SK-N-SH (cell line): ENCODE measurements around the gene MAPKAPK5. TPM values are rescaled to one million over a fixed set of nuclear protein-coding genes. Genes with fewer than 3 reads are reported as not detected.

Experiments used
- CTCF ChIA-PET: fragments of 300-600, 350-600 bp; formaldehyde crosslinking; extraction: SDS; loops from one replicate; lab custom pipeline; 2021; lab: Yijun Ruan, JAX
- POLR2A ChIA-PET: fragments of 350-600 bp; sonication (Branson Sonifier 250); formaldehyde crosslinking; extraction: SDS; loops from one replicate; lab custom pipeline; 2020; ENCODE audit warnings: antibody characterized with exemption, inconsistent platforms; lab: Yijun Ruan, JAX
- DNase-seq: peaks from one replicate; pipeline ENCODE4 v3.0.0; 2012
- H2AFZ ChIP-seq: fragments of 200-600 bp; sonication (generic); 2 replicates; pipeline ENCODE4 v1.8.1; 2016; ENCODE audit warnings: antibody characterized with exemption, mild to moderate bottlenecking, low read depth
- H3F3A ChIP-seq: fragments of 200-600 bp; sonication (generic); replicated peaks from 2 replicates; pipeline ENCODE3; 2016; ENCODE audit warnings: antibody characterized with exemption, mild to moderate bottlenecking; ENCODE audit not compliant: insufficient read depth
- H3K27ac ChIP-seq, 2 experiments: fragments of 200-500 bp in 1 of 2; fragments of 200-600 bp in 1 of 2; sonication (Bioruptor generic) in 1 of 2; sonication (generic), shearing (Covaris generic) in 1 of 2; 2 replicates each; pipeline versions ENCODE4 v1.5.1 to v1.6.1; 2014 to 2016; ENCODE audit warnings: low read depth in 2 of 2, inconsistent platforms in 1 of 2, low read length in 1 of 2, mild to moderate bottlenecking in 1 of 2, mixed read lengths in 1 of 2
- H3K27me3 ChIP-seq: fragments of 200-600 bp; sonication (generic), shearing (Covaris generic); 2 replicates; pipeline ENCODE4 v1.6.1; 2016; ENCODE audit warnings: mixed run types; ENCODE audit not compliant: insufficient read depth
- H3K36me3 ChIP-seq, 2 experiments: fragments of 200-500 bp in 1 of 2; fragments of 200-600 bp in 1 of 2; sonication (Bioruptor generic) in 1 of 2; sonication (generic) in 1 of 2; replicated peaks in 1 of 2; 2 replicates each; pipeline versions ENCODE3 to v1.5.1; 2014 to 2016; ENCODE audit warnings: low read length in 1 of 2, mild to moderate bottlenecking in 1 of 2; ENCODE audit not compliant: insufficient read depth in 2 of 2, control insufficient read depth in 1 of 2
- H3K4me1 ChIP-seq, 2 experiments: fragments of 200-500 bp in 1 of 2; fragments of 200-600 bp in 1 of 2; sonication (Bioruptor generic) in 1 of 2; sonication (generic), shearing (Covaris generic) in 1 of 2; 2 replicates each; pipeline versions ENCODE4 v1.5.1 to v1.6.1; 2014 to 2016; ENCODE audit warnings: low read depth in 1 of 2, low read length in 1 of 2, mixed run types in 1 of 2; ENCODE audit not compliant: insufficient read depth in 2 of 2, control insufficient read depth in 1 of 2
- H3K4me2 ChIP-seq: fragments of 200-600 bp; sonication (generic), shearing (Covaris generic); 2 replicates; pipeline ENCODE4 v1.6.1; 2017; ENCODE audit warnings: mixed run types
- H3K4me3 ChIP-seq, 2 experiments: fragments of 200-500 bp in 1 of 2; fragments of 200-600 bp in 1 of 2; sonication (Bioruptor generic) in 1 of 2; sonication (generic), shearing (Covaris generic) in 1 of 2; 2 replicates each; pipeline versions ENCODE4 v1.5.1 to v1.8.1; 2014 to 2016; ENCODE audit warnings: low read depth in 2 of 2, inconsistent platforms in 1 of 2, low read length in 1 of 2, mild to moderate bottlenecking in 1 of 2, mixed read lengths in 1 of 2, moderate library complexity in 1 of 2
- H3K79me2 ChIP-seq: fragments of 200-600 bp; sonication (generic); 2 replicates; pipeline ENCODE4 v1.8.1; 2017; ENCODE audit warnings: mild to moderate bottlenecking; ENCODE audit not compliant: insufficient read depth
- H3K9ac ChIP-seq: fragments of 200-600 bp; sonication (generic); 2 replicates; pipeline ENCODE4 v1.6.1; 2017; ENCODE audit warnings: mixed run types
- H3K9me2 ChIP-seq: fragments of 200-600 bp; sonication (generic); 2 replicates; pipeline ENCODE4 v1.6.1; 2017; ENCODE audit warnings: mixed run types
- H3K9me3 ChIP-seq: fragments of 200-600 bp; sonication (generic); 2 replicates; pipeline ENCODE4 v1.6.1; 2017; ENCODE audit warnings: mixed run types, mild to moderate bottlenecking, moderate library complexity
- H4K20me1 ChIP-seq: fragments of 200-600 bp; sonication (generic); 2 replicates; pipeline ENCODE4 v1.6.1; 2017; ENCODE audit warnings: mild to moderate bottlenecking, mixed run types; ENCODE audit not compliant: insufficient read depth
- ELF1 ChIP-seq: IDR thresholded peaks from 2 replicates; pipeline ENCODE4 v1.4.0; 2012
- EP300 ChIP-seq, 2 experiments: IDR thresholded peaks; 2 replicates each; pipeline versions ENCODE4 v1.4.0 to v1.6.1; 2012; ENCODE audit warnings: borderline replicate concordance in 1 of 2, low read depth in 1 of 2, low read length in 1 of 2
- EZH2phosphoT487 ChIP-seq: fragments of 200-600 bp; sonication (generic); IDR thresholded peaks from 2 replicates; pipeline ENCODE4 v1.6.1; 2017; ENCODE audit warnings: low read depth, mixed run types, mild to moderate bottlenecking, antibody characterized with exemption, moderate library complexity, borderline replicate concordance
- IRF3 ChIP-seq: fragments of 150-350 bp; IDR thresholded peaks from 2 replicates; pipeline ENCODE4 v1.6.1; 2016; ENCODE audit warnings: mild to moderate bottlenecking, low read depth, low read length
- NFIC ChIP-seq: IDR thresholded peaks from 2 replicates; pipeline ENCODE4 v1.4.0; 2012; ENCODE audit warnings: borderline replicate concordance
- POLR2AphosphoS5 ChIP-seq: IDR thresholded peaks from 2 replicates; pipeline ENCODE4 v1.6.1; 2012; ENCODE audit warnings: low read depth, low read length
- REST ChIP-seq: IDR thresholded peaks from 2 replicates; pipeline ENCODE4 v1.6.1; 2012; ENCODE audit warnings: mild to moderate bottlenecking, low read depth, low read length, moderate library complexity
- SMC3 ChIP-seq: IDR thresholded peaks from 2 replicates; pipeline ENCODE4 v1.6.1; 2012; ENCODE audit warnings: low read depth, low read length, improper control_type of control experiment
- USF1 ChIP-seq: IDR thresholded peaks from 2 replicates; pipeline ENCODE4 v1.4.0; 2012; ENCODE audit warnings: low read depth, borderline replicate concordance
- YY1 ChIP-seq: IDR thresholded peaks from 2 replicates; pipeline ENCODE4 v1.4.0; 2012; ENCODE audit warnings: low read depth, mild to moderate bottlenecking
- WGBS: methylation state at CpG from one replicate; pipeline ENCODE4 v1.1.6; 2017; ENCODE audit warnings: low lambda C conversion rate; 5-methylcytosine and 5-hydroxymethylcytosine counted together
- polyA plus RNA-seq, 3 experiments: library from polyadenylated mRNA; depleted of rRNA; stranded (reverse); fragments of >200 nt; gene quantifications; 2 replicates each; pipeline ENCODE4 v1.2.3, GENCODE V29; 2012
- TF ChIP-seq, protein P1 (sequence below): fragments of 200-600 bp; sonication (generic); IDR thresholded peaks from 2 replicates; pipeline ENCODE4 v1.6.1; 2017; ENCODE audit warnings: antibody characterized with exemption, mild to moderate bottlenecking, moderate library complexity
- TF ChIP-seq, protein P2 (sequence below): IDR thresholded peaks from 2 replicates; pipeline ENCODE4 v1.4.0; 2012; ENCODE audit warnings: low read depth
- TF ChIP-seq, protein P3 (sequence below): IDR thresholded peaks from 2 replicates; pipeline ENCODE4 v1.4.0; 2012; ENCODE audit warnings: low read depth, borderline replicate concordance
- TF ChIP-seq, protein P4 (sequence below): fragments of 150-350 bp; IDR thresholded peaks from 2 replicates; pipeline ENCODE4 v1.6.1; 2017; ENCODE audit warnings: antibody characterized with exemption, low read length, low read depth, borderline replicate concordance

The MAPKAPK5 gene
- polyA plus RNA-seq, 1 of the 3 experiments (the other 2 are of a cell fraction): 38.1 TPM

- TF ChIP-seq, protein P1, sequence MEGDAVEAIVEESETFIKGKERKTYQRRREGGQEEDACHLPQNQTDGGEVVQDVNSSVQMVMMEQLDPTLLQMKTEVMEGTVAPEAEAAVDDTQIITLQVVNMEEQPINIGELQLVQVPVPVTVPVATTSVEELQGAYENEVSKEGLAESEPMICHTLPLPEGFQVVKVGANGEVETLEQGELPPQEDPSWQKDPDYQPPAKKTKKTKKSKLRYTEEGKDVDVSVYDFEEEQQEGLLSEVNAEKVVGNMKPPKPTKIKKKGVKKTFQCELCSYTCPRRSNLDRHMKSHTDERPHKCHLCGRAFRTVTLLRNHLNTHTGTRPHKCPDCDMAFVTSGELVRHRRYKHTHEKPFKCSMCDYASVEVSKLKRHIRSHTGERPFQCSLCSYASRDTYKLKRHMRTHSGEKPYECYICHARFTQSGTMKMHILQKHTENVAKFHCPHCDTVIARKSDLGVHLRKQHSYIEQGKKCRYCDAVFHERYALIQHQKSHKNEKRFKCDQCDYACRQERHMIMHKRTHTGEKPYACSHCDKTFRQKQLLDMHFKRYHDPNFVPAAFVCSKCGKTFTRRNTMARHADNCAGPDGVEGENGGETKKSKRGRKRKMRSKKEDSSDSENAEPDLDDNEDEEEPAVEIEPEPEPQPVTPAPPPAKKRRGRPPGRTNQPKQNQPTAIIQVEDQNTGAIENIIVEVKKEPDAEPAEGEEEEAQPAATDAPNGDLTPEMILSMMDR: no peak
- TF ChIP-seq YY1 (no peak), USF1 (no peak), NFIC (no peak), POLR2AphosphoS5 (no peak)
- TF ChIP-seq, protein P2, sequence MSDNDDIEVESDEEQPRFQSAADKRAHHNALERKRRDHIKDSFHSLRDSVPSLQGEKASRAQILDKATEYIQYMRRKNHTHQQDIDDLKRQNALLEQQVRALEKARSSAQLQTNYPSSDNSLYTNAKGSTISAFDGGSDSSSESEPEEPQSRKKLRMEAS: no peak
Observed at GRCh38 chr12:111905502-111905901, 63.5 kb downstream of the MAPKAPK5 start (continued).

- no peak overlapping the region for H2AFZ ChIP-seq
- TF ChIP-seq EP300 (IDR thresholded peaks at IDR 0.05; ENCODE audit: borderline replicate concordance in 1 of 2, low read depth in 1 of 2, low read length in 1 of 2) (no peak), IRF3 (no peak)
- TF ChIP-seq, all 33 proteins: peak for 0
- Histone ChIP-seq H3K9me3 (no peaks in the 10 kb centered on the region; the same call in none of the 2 replicates), H3K9me2 (no peaks in the 10 kb centered on the region), H3K27me3 (no peaks in the 10 kb centered on the region), H3K4me2 (no peak overlapping the region), H3K4me3 (no peak overlapping the region), H3K27ac (no peak overlapping the region), H3K9ac (no peak overlapping the region), H3K79me2 (no peaks in the 10 kb centered on the region), H3K36me3 (peaks cover 0 to 10% of the 10 kb centered on the region in 2 experiments), H4K20me1 (no peaks in the 10 kb centered on the region), H3K4me1 (no peaks in the 10 kb centered on the region), H3F3A (no peaks in the 10 kb centered on the region)
- WGBS: 100% methylated on average over 1 of the region's 1 CpG
- CTCF ChIA-PET: interaction anchor here (0.7 kb wide), 1 partner anchor 53 kb away, joined by 3 read pairs; no protein-coding TSS in a partner anchor
- DNase-seq: no peak
- POLR2A ChIA-PET: interaction anchor here (0.7 kb wide), 1 partner anchor 49 kb away, joined by 5 read pairs; no protein-coding TSS in a partner anchor
Observed at GRCh38 chr12:111907740-111908139, 65.7 kb downstream of the MAPKAPK5 start.

DNA sequence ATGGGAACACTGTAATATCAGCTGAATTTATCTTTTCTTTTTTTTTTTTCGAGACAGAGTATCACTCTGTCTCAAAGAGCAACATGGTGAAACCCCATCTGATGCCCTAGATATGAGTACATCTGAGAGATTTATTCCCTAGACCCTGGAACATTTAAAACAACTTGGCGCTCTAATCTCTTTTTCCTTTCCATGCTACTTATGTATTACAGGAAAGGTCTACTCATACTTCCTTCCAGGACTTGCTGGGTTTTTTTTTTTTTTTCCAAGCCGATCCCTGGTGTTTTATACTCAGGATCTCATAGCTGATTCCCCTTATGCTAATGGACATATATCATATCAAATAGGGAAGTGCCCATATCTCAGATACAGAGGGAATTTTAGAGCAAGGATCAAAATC, 83.1 kb downstream of the MAPKAPK5 start:
- Histone ChIP-seq H3K27me3 (no peaks in the 10 kb centered on the region), H3K4me1 (no peaks in the 10 kb centered on the region), H2AFZ (no peak overlapping the region), H3F3A (no peaks in the 10 kb centered on the region), H3K27ac (no peak overlapping the region), H3K36me3 (no peaks in the 10 kb centered on the region), H4K20me1 (no peaks in the 10 kb centered on the region), H3K4me2 (no peak overlapping the region), H3K9me2 (no peaks in the 10 kb centered on the region; the same call in 1 of the 2 replicates), H3K79me2 (no peaks in the 10 kb centered on the region), H3K9ac (no peak overlapping the region), H3K4me3 (no peak overlapping the region), H3K9me3 (no peaks in the 10 kb centered on the region)
- CTCF ChIA-PET: interaction anchor here (0.9 to 1.2 kb wide), 2 partner anchors 20 to 112 kb away, joined by 3 read pairs; no protein-coding TSS in a partner anchor
- WGBS: 79% methylated on average over 3 of the region's 3 CpGs
- no peak for DNase-seq
- POLR2A ChIA-PET: no interaction called here
- TF ChIP-seq, protein P3, sequence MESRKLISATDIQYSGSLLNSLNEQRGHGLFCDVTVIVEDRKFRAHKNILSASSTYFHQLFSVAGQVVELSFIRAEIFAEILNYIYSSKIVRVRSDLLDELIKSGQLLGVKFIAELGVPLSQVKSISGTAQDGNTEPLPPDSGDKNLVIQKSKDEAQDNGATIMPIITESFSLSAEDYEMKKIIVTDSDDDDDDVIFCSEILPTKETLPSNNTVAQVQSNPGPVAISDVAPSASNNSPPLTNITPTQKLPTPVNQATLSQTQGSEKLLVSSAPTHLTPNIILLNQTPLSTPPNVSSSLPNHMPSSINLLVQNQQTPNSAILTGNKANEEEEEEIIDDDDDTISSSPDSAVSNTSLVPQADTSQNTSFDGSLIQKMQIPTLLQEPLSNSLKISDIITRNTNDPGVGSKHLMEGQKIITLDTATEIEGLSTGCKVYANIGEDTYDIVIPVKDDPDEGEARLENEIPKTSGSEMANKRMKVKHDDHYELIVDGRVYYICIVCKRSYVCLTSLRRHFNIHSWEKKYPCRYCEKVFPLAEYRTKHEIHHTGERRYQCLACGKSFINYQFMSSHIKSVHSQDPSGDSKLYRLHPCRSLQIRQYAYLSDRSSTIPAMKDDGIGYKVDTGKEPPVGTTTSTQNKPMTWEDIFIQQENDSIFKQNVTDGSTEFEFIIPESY: no peak
- no peak for TF ChIP-seq REST
- TF ChIP-seq EZH2phosphoT487: no peak
- no peak for TF ChIP-seq SMC3
- TF ChIP-seq ELF1: no peak
- TF ChIP-seq, protein P4, sequence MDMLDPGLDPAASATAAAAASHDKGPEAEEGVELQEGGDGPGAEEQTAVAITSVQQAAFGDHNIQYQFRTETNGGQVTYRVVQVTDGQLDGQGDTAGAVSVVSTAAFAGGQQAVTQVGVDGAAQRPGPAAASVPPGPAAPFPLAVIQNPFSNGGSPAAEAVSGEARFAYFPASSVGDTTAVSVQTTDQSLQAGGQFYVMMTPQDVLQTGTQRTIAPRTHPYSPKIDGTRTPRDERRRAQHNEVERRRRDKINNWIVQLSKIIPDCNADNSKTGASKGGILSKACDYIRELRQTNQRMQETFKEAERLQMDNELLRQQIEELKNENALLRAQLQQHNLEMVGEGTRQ: no peak
